Measurements from ENCODE around the gene DRG1.
"Not testable (repeated sequence)": the region's sequence is repeated elsewhere in the genome, so short reads cannot be mapped to it uniquely, and the experiment has no call there.

The DRG1 gene

GRCh38 chr22:31442768-31443489 lies 43.5 kb downstream of the DRG1 start:
- FAIRE-seq = no peak

GRCh38 chr22:31443516-31443915 lies 44.1 kb downstream of the DRG1 start:
- FAIRE-seq = no peak

- FAIRE-seq = no peak
Observed at GRCh38 chr22:31445642-31446041, 46.2 kb downstream of the DRG1 start.

- no peak for FAIRE-seq
Observed at GRCh38 chr22:31446208-31446607, 46.8 kb downstream of the DRG1 start.

GRCh38 chr22:31446767-31447166 lies 47.4 kb downstream of the DRG1 start:
- FAIRE-seq = no peak

- no peak for FAIRE-seq
Observed at GRCh38 chr22:31447337-31447736, 47.9 kb downstream of the DRG1 start.

- FAIRE-seq = no peak
Observed at GRCh38 chr22:31448382-31448781, 49.0 kb downstream of the DRG1 start.

- FAIRE-seq = no peak
Observed at GRCh38 chr22:31449506-31449905, 50.1 kb downstream of the DRG1 start.

- FAIRE-seq = no peak
Observed at GRCh38 chr22:31451709-31452571, 52.5 kb downstream of the DRG1 start.

- no peak for FAIRE-seq
Observed at GRCh38 chr22:31461699-31462098, 62.3 kb downstream of the DRG1 start.

GRCh38 chr22:31465307-31465706 lies 65.9 kb downstream of the DRG1 start:
- no peak for FAIRE-seq

GRCh38 chr22:31474743-31475142 lies 75.3 kb downstream of the DRG1 start:
- FAIRE-seq = no peak

- no peak for FAIRE-seq
Observed at GRCh38 chr22:31475800-31476199, 76.4 kb downstream of the DRG1 start.

- no peak for FAIRE-seq
Observed at GRCh38 chr22:31477329-31477728, 77.9 kb downstream of the DRG1 start.

- FAIRE-seq = no peak
Observed at GRCh38 chr22:31481129-31481528, 81.7 kb downstream of the DRG1 start.

- not testable (repeated sequence) for FAIRE-seq
Observed at GRCh38 chr22:31482470-31482869, 83.1 kb downstream of the DRG1 start.

All from colon (tissue), 2 donors.